ENCODE results near the gene VAC14.
"Not testable (repeated sequence)": the region's sequence is repeated elsewhere in the genome, so short reads cannot be mapped to it uniquely, and the experiment has no call there.

VAC14 gene

GRCh38 chr16:70800781-70801480, at the start of gene VAC14:
VAC14 (minus strand) TSS chr16:70801158; CDS start chr16:70800900, 258 bp downstream.
- DNase-seq (ENCODE audit: low spot score) = peak; percentile 86

- DNase-seq (ENCODE audit: low spot score) = not testable (repeated sequence)
These were observed 22.6 kb upstream of the VAC14 start for GRCh38 chr16:70823498-70824118.

- DNase-seq (ENCODE audit: low spot score) = not testable (repeated sequence)
These were observed 21.8 kb upstream of the VAC14 start for GRCh38 chr16:70822734-70823133.

GRCh38 chr16:70818088-70818487, 17.1 kb upstream of the VAC14 start:
- not testable (repeated sequence) for DNase-seq (ENCODE audit: low spot score)

GRCh38 chr16:70809392-70810060, 8.6 kb upstream of the VAC14 start:
- no peak for DNase-seq (ENCODE audit: low spot score)

- DNase-seq (ENCODE audit: low spot score) = no peak
These were observed 7.4 kb upstream of the VAC14 start for GRCh38 chr16:70808371-70808770.

GRCh38 chr16:70805787-70806186, 4.8 kb upstream of the VAC14 start:
- DNase-seq (ENCODE audit: low spot score) = no peak

GRCh38 chr16:70805380-70805779, 4.4 kb upstream of the VAC14 start:
- no peak for DNase-seq (ENCODE audit: low spot score)

- DNase-seq (ENCODE audit: low spot score) = no peak
These were observed 3.8 kb upstream of the VAC14 start for GRCh38 chr16:70804734-70805169.

- DNase-seq (ENCODE audit: low spot score) = no peak
These were observed 3.3 kb upstream of the VAC14 start for GRCh38 chr16:70804153-70804733.

GRCh38 chr16:70803319-70803718, 2.4 kb upstream of the VAC14 start:
- no peak for DNase-seq (ENCODE audit: low spot score)

- DNase-seq (ENCODE audit: low spot score) = no peak
These were observed 653 bp upstream of the VAC14 start for GRCh38 chr16:70801611-70802010.

- DNase-seq (ENCODE audit: low spot score) = no peak
These were observed 647 bp downstream of the VAC14 start for GRCh38 chr16:70800311-70800710.

- no peak for DNase-seq (ENCODE audit: low spot score)
These were observed 4.7 kb downstream of the VAC14 start for GRCh38 chr16:70796301-70796700.

GRCh38 chr16:70795296-70795912, 5.6 kb downstream of the VAC14 start:
- DNase-seq (ENCODE audit: low spot score) = no peak

GRCh38 chr16:70793851-70794502, 7.0 kb downstream of the VAC14 start:
- DNase-seq (ENCODE audit: low spot score) = no peak

GRCh38 chr16:70790815-70791214, 10.1 kb downstream of the VAC14 start:
- DNase-seq (ENCODE audit: low spot score) = no peak

GRCh38 chr16:70789595-70790447, 11.1 kb downstream of the VAC14 start:
- DNase-seq (ENCODE audit: low spot score) = no peak

GRCh38 chr16:70788668-70789594, 12.0 kb downstream of the VAC14 start:
- peak; percentile 88 for DNase-seq (ENCODE audit: low spot score)

Data from left forelimb (tissue), 1 donor.